K562 (cell line): Measurements from ENCODE around the gene PLXDC1. TPM values are rescaled to one million over a fixed set of nuclear protein-coding genes. Genes with fewer than 3 reads are reported as not detected.

Experiments used
- ATAC-seq: fragments of 200-7000 bp; cut with Tn5 transposase; 3 replicates; pipeline ENCODE4 v1.9.1; 2020; ENCODE audit warnings: moderate library complexity
- BruUV-seq: library from RNA; stranded (reverse); fragments of 400-500 nt; replicated peaks from 2 replicates; lab custom pipeline; 2021; lab: Mats Ljungman, UMichigan
- CTCF ChIA-PET: fragments of 300-600 bp; formaldehyde crosslinking; extraction: SDS; loops from one replicate; lab custom pipeline; 2021; ENCODE audit warnings: low intra/inter-chr PET ratio; lab: Yijun Ruan, JAX
- POLR2A ChIA-PET: fragments of 300-600, 350-650 bp; sonication (Branson Sonifier 250); formaldehyde crosslinking; extraction: SDS; loops from one replicate; lab custom pipeline; 2021; ENCODE audit warnings: antibody characterized with exemption, inconsistent platforms; lab: Yijun Ruan, JAX
- DNase-seq, 4 experiments: peaks; one replicate each; pipeline versions ENCODE4 v3.0.0 to v3.0.0-alpha.2; 2011 to 2018; ENCODE audit warnings: low spot score in 3 of 4, mixed read lengths in 3 of 4; ENCODE audit errors: extremely low read depth in 1 of 4
- FAIRE-seq: peaks from 2 replicates; lab custom pipeline; 2011; peaks lifted over from hg19 to GRCh38; lab: Jason Lieb, UNC
- H2AFZ ChIP-seq: 2 replicates; pipeline ENCODE4 v1.6.0; 2011; ENCODE audit warnings: low read depth, low read length, control low read depth, inconsistent platforms
- H3K27ac ChIP-seq: fragments of 200-600 bp; 3 replicates; pipeline ENCODE4 v1.8.0; 2011; ENCODE audit warnings: low read depth, mild to moderate bottlenecking, control low read depth, inconsistent platforms, low read length, moderate library complexity, mixed read lengths; ENCODE audit errors: extremely low read depth
- H3K27me3 ChIP-seq, 2 experiments: fragments of 300-600 bp in 1 of 2; 2 replicates in 1 of 2; 3 replicates in 1 of 2; pipeline versions ENCODE4 v1.6.0 to v1.8.0; 2011; ENCODE audit warnings: inconsistent platforms in 2 of 2, low read length in 2 of 2, mild to moderate bottlenecking in 1 of 2, mixed read lengths in 1 of 2, moderate library complexity in 1 of 2; ENCODE audit not compliant: control insufficient read depth in 2 of 2, insufficient read depth in 2 of 2
- H3K36me3 ChIP-seq: fragments of 300-600 bp; 3 replicates; pipeline ENCODE4 v1.8.0; 2011; ENCODE audit warnings: mild to moderate bottlenecking, low read length, inconsistent platforms; ENCODE audit not compliant: control insufficient read depth, insufficient read depth
- H3K4me1 ChIP-seq, 2 experiments: fragments of 200-600 bp in 1 of 2; replicated peaks in 1 of 2; 2 replicates in 1 of 2; 3 replicates in 1 of 2; pipeline versions ENCODE4 v1.5.1 to v1.8.0; 2011; ENCODE audit warnings: inconsistent platforms in 2 of 2, low read length in 2 of 2, mild to moderate bottlenecking in 1 of 2, mixed read lengths in 1 of 2, moderate library complexity in 1 of 2; ENCODE audit not compliant: control insufficient read depth in 2 of 2, insufficient read depth in 2 of 2
- H3K4me2 ChIP-seq: 2 replicates; pipeline ENCODE4 v1.6.1; 2011; ENCODE audit warnings: low read length, control low read depth, inconsistent platforms, mixed read lengths; ENCODE audit not compliant: insufficient read depth
- H3K4me3 ChIP-seq: fragments of 200-600 bp; sonication (generic), shearing (Covaris generic); 2 replicates; pipeline ENCODE4 v1.5.1; 2016; ENCODE audit warnings: control low read depth, inconsistent platforms
- H3K79me2 ChIP-seq: fragments of 200-600 bp; 3 replicates; pipeline ENCODE4 v1.8.0; 2011; ENCODE audit warnings: low read length, inconsistent platforms; ENCODE audit not compliant: control insufficient read depth, insufficient read depth
- H3K9ac ChIP-seq, 2 experiments: 2 replicates each; pipeline versions ENCODE4 v1.6.0 to v1.6.1; 2011; ENCODE audit warnings: low read depth in 2 of 2, low read length in 2 of 2, control low read depth in 1 of 2, inconsistent platforms in 1 of 2, mild to moderate bottlenecking in 1 of 2, mixed read lengths in 1 of 2; ENCODE audit not compliant: insufficient read depth in 1 of 2
- H3K9me1 ChIP-seq: one replicate; pipeline ENCODE4 v1.6.0; 2011; ENCODE audit warnings: inconsistent platforms, mild to moderate bottlenecking, low read length, moderate library complexity; ENCODE audit not compliant: control insufficient read depth, insufficient read depth
- H3K9me3 ChIP-seq: replicated peaks from 2 replicates; pipeline ENCODE4 v1.5.1; 2011; ENCODE audit warnings: low read depth, low read length, inconsistent platforms; ENCODE audit not compliant: control insufficient read depth, insufficient read depth
- H4K20me1 ChIP-seq: replicated peaks from 2 replicates; pipeline ENCODE4 v1.6.1; 2011; ENCODE audit warnings: low read length, inconsistent platforms, mixed read lengths; ENCODE audit not compliant: control insufficient read depth, insufficient read depth
- ELF1 ChIP-seq: fragments of 200-800 bp; sonication (Bioruptor generic); IDR thresholded peaks from 2 replicates; pipeline ENCODE4 v1.6.1; 2016; ENCODE audit warnings: missing genetic modification characterization, missing compliant biosample characterization
- FOXP4 ChIP-seq: sonication (generic); formaldehyde crosslinking; IDR thresholded peaks from 2 replicates; pipeline ENCODE4 v1.8.0; 2022; ENCODE audit warnings: mild to moderate bottlenecking, missing genetic modification reagents, borderline replicate concordance
- POLR2H ChIP-seq: IDR thresholded peaks from 2 replicates; pipeline ENCODE4 v1.6.1; 2016; ENCODE audit warnings: missing genetic modification characterization, low read depth, mild to moderate bottlenecking, control low read depth, missing compliant biosample characterization, moderate library complexity
- RBFOX2 ChIP-seq: fragments of 200-400 bp; formaldehyde crosslinking; IDR thresholded peaks from 2 replicates; pipeline ENCODE4 v1.6.1; 2017; ENCODE audit warnings: low read depth, mild to moderate bottlenecking, low read length, moderate library complexity
- SMARCB1 ChIP-seq: IDR thresholded peaks from 2 replicates; pipeline ENCODE4 v1.6.1; 2011; ENCODE audit warnings: improper control_type of control experiment, low read depth; ENCODE audit not compliant: insufficient read length
- TEAD2 ChIP-seq: fragments of 450-650 bp; IDR thresholded peaks from 2 replicates; pipeline ENCODE4 v1.6.1; 2016; ENCODE audit warnings: missing genetic modification characterization, control low read depth, missing compliant biosample characterization
- TFAP4 ChIP-seq: sonication (generic); formaldehyde crosslinking; IDR thresholded peaks from 2 replicates; pipeline ENCODE4 v1.8.0; 2022; ENCODE audit warnings: missing genetic modification reagents, mild to moderate bottlenecking, moderate library complexity, borderline replicate concordance
- ZNF431 ChIP-seq: sonication (generic); formaldehyde crosslinking; IDR thresholded peaks from 2 replicates; pipeline ENCODE4 v1.8.0; 2022; ENCODE audit warnings: mild to moderate bottlenecking, missing genetic modification reagents
- WGBS: fragments of 100-300 bp; shearing (Covaris generic); methylation state at CpG from one replicate; pipeline ENCODE4 v1.1.6; 2016; ENCODE audit warnings: low coverage, mixed read lengths; ENCODE audit not compliant: insufficient coverage; ENCODE audit errors: missing lambda C conversion rate; 5-methylcytosine and 5-hydroxymethylcytosine counted together
- in situ Hi-C: fragments of 300-500 bp; cut with MboI; formaldehyde crosslinking; loops from 4 replicates; pipeline ENCODE4 v1.15.0; 2018; ENCODE audit warnings: inconsistent platforms, mixed read lengths
- intact Hi-C: fragments of 100-400 bp; cut with micrococcal nuclease; formaldehyde crosslinking; loops from 2 replicates; pipeline ENCODE4 v1.14.2; 2022
- polyA plus RNA-seq, 8 experiments: library from polyadenylated mRNA; depleted of rRNA in 4 of 8; stranded (reverse) in 5 of 8; unstranded in 3 of 8; fragments of >200 nt; fragmentation: Nextera tagmentation in 2 of 8; fragmentation: Illumina TruSeq in 1 of 8; extraction: Ambion mirVana in 2 of 8; extraction: Trizol in 1 of 8; gene quantifications; 2 replicates each; pipeline versions ENCODE4 v1.2.1 to v1.2.3, GENCODE V29; 2011 to 2014; ENCODE audit warnings: inconsistent platforms in 1 of 8, missing spikeins in 1 of 8
- total RNA-seq, 7 experiments: library from RNA; depleted of rRNA in 6 of 7; stranded (reverse); fragments of >200 nt in 6 of 7; fragmentation: Illumina TruSeq in 2 of 7; extraction: Trizol in 2 of 7; gene quantifications; 2 replicates each; pipeline versions ENCODE4 v1.2.1 to v1.2.3, GENCODE V29; 2011 to 2021; ENCODE audit warnings: low replicate concordance in 1 of 7

Gene PLXDC1
- total and polyA plus RNA-seq, 9 of the 15 experiments (the other 6 are each of a cell fraction or from before 2014, with no cell fraction given): not detected

GRCh38 chr17:39192901-39193300, 41.5 kb upstream of the PLXDC1 start:
- DNase-seq: no peak
- H3K9me3 ChIP-seq: no peaks in the 10 kb centered on the region
- 0 out of 2 replicates have a peak, but pooled peaks have one; percentile 25 for TF ChIP-seq RBFOX2
- no peak for TF ChIP-seq POLR2H
- no peak overlapping the region for H3K9ac ChIP-seq
- H3K9me1 ChIP-seq: no peaks in the 10 kb centered on the region
- peaks cover 18% of the 10 kb centered on the region; the same call in 2 of the 3 replicates for H3K79me2 ChIP-seq
- no peaks in the 10 kb centered on the region for H4K20me1 ChIP-seq
- peaks cover 21 to 41% of the 10 kb centered on the region in 2 experiments; a peak in 4 of 5 replicates for H3K4me1 ChIP-seq
- ATAC-seq: no peak
- no peak overlapping the region for H2AFZ ChIP-seq
- BruUV-seq: no TSS peak
- in situ Hi-C loops (no loop called here), intact Hi-C loops (no loop called here)
- no peak overlapping the region for H3K4me2 ChIP-seq
- H3K27me3 ChIP-seq: no peaks in the 10 kb centered on the region
- WGBS: 92% methylated on average over 7 of the region's 16 CpGs
- POLR2A ChIA-PET: interaction anchor here (0.6 kb wide), 1 partner anchor 12 kb away, joined by 4 read pairs; no protein-coding TSS in a partner anchor
- no peak overlapping the region for H3K27ac ChIP-seq
- no peak for FAIRE-seq
- no peak overlapping the region for H3K4me3 ChIP-seq
- H3K36me3 ChIP-seq: peaks cover 33% of the 10 kb centered on the region; the same call in 2 of the 3 replicates
- CTCF ChIA-PET: no interaction called here

- ATAC-seq: no peak
- Histone ChIP-seq H3K9me3 (no peaks in the 10 kb centered on the region), H4K20me1 (no peaks in the 10 kb centered on the region), H3K9ac (peak overlapping the region in 1 of 2 experiments; percentile 1; a peak in 2 of 4 replicates), H3K4me2 (no peak overlapping the region), H3K36me3 (peaks cover 39% of the 10 kb centered on the region; the same call in 2 of the 3 replicates), H3K27ac (no peak overlapping the region), H2AFZ (no peak overlapping the region), H3K9me1 (no peaks in the 10 kb centered on the region), H3K4me3 (no peak overlapping the region), H3K79me2 (peaks cover 13% of the 10 kb centered on the region; the same call in 2 of the 3 replicates), H3K27me3 (no peaks in the 10 kb centered on the region), H3K4me1 (peaks cover 20 to 31% of the 10 kb centered on the region in 2 experiments; a peak in 4 of 5 replicates)
- POLR2A ChIA-PET: interaction anchor here (0.6 kb wide), 2 partner anchors 11 to 39 kb away, joined by 3 to 4 read pairs; no protein-coding TSS in a partner anchor
- 85% methylated on average over 7 of the region's 9 CpGs for WGBS
- intact Hi-C loops (no loop called here), in situ Hi-C loops (no loop called here)
- FAIRE-seq: no peak
- no peak for DNase-seq
- no TSS peak for BruUV-seq
- CTCF ChIA-PET: no interaction called here
- TF ChIP-seq SMARCB1 (no peak), ELF1 (tag) (no peak), FOXP4 (CRISPR knock-in tag) (no peak), TFAP4 (CRISPR knock-in tag) (no peak), TEAD2 (tag) (no peak), ZNF431 (no peak)
These were observed 40.5 kb upstream of the PLXDC1 start for GRCh38 chr17:39191750-39192510.
